HG02588 (cell line): ENCODE data around the gene HAPSTR1.
"Not testable (repeated sequence)": the region's sequence is repeated elsewhere in the genome, so short reads cannot be mapped to it uniquely, and the experiment has no call there.

ENCODE experiments used
- ATAC-seq: cut with Tn5 transposase; IDR thresholded peaks from one replicate; pipeline ENCODE4 v1.9.1; 2021; ENCODE audit warnings: mild to moderate bottlenecking, moderate library complexity; ENCODE audit not compliant: unreplicated experiment

Gene HAPSTR1

GRCh38 chr16:9071377-9071776 lies 20.1 kb upstream of the HAPSTR1 start:
- ATAC-seq, result no peak

- ATAC-seq, result no peak
These were observed 18.6 kb upstream of the HAPSTR1 start for GRCh38 chr16:9072806-9073341.

- no peak for ATAC-seq
These were observed 16.0 kb upstream of the HAPSTR1 start for GRCh38 chr16:9075299-9076071.

- no peak for ATAC-seq
These were observed 14.2 kb upstream of the HAPSTR1 start for GRCh38 chr16:9077091-9077809.

DNA sequence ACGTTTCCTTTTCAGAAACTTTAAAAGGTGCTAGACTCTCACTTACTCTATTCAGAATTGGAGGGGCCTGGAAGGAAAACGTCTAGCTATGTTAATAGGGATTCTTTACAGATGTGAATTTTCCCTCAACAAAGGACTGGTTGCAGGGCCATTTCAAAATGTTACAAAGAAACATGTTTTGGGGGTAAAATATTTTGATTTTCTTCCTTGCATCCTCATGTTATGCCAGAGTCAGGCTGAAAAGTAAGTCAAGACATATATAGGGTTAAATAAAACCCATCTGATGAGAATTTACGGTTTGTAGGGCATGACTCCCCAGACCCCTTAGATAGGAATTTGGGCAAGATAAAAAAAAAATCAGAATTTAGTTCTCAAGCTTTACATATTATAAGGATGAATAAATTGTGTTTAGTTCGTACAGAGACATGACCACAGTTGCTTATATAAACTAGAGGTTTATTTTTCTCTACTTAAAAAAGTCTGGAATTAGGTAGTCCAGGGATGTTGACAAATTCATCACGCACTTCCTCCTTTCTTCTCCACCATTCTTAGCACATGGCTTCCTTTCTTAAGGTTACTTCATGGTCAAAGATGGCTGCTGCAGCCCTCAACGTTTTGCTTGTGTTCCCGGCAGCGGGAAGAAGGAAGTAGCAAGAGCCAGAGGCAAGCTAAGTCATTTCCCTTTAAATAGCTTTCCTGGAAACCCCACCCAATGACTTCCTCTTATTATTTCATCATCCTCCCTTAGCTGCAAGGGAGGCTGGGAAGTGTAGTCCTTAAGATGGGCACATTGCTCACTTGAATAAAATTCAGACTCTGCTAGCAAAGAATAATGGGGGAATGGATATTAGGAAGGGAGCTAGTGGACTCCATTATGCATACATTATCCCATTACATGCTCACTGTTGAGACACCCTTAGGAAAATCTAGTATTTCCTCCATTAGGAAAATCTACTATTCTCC lies 12.7 kb upstream of the HAPSTR1 start:
- not testable (repeated sequence) for ATAC-seq

DNA sequence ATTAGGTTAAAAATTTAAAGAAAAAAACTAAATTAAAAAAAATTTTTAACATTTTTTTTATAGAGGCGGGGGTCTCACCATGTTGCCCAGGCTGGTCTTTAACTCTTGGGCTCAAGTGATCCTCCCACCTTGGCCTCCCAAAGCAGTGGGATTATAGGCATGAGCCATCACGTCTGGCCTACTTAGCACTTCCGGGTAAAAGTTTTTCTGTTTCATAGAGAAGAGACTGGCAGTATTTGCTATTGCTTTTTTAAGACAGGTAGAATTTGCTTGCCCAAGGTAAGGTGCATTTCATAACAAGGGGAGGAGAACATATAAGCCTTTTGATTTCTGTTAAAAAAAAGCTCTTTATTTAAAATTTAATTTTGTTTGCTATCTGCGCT lies 12.0 kb upstream of the HAPSTR1 start:
- ATAC-seq, result no peak

GRCh38 chr16:9081158-9081557 lies 10.3 kb upstream of the HAPSTR1 start:
- no peak for ATAC-seq

GRCh38 chr16:9081843-9082242 lies 9.6 kb upstream of the HAPSTR1 start:
- no peak for ATAC-seq

DNA sequence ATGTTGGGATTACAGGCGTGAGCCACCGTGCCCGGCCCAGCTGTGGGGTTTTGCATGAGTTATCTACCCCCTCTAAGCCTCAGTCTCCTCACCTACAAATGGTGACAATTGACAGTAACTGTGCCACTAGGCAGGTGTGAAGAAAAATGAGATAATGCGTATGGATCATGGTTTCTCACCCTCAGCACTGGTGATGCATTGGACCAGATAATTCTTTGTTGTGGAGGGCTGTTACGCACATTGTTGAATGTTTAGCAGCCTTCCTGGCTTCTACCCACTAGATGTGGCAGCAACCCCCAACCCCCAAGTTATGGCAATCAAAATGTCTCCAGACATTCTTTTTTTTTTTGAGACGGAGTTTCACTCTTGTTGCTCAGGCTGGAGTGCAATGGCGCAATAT lies 9.0 kb upstream of the HAPSTR1 start:
- ATAC-seq, result no peak

- ATAC-seq, result not testable (repeated sequence)
These were observed 3.7 kb upstream of the HAPSTR1 start for GRCh38 chr16:9087733-9088132.

GRCh38 chr16:9088848-9089247 lies 2.6 kb upstream of the HAPSTR1 start:
- no peak for ATAC-seq

DNA sequence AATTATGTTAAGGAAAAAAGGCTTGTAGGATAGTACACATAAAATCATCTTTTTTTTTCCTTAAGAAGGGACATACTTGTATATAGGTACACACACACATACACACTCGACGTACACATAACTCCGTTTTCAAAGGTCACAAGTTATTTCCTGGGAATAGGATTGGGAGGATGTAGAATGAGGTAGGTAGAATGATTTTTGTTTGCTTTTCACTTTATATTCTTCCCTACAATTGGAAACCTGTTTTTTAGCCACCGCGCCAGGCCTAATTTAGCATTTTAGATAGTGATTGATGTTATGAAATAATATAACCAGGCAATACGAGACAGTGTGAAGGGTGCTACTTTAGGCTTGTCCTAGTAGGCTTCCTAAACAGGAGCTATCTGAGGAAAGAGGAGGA lies 1.8 kb upstream of the HAPSTR1 start:
- ATAC-seq, result no peak

GRCh38 chr16:9090101-9090959 lies 1.1 kb upstream of the HAPSTR1 start:
- no peak for ATAC-seq

DNA sequence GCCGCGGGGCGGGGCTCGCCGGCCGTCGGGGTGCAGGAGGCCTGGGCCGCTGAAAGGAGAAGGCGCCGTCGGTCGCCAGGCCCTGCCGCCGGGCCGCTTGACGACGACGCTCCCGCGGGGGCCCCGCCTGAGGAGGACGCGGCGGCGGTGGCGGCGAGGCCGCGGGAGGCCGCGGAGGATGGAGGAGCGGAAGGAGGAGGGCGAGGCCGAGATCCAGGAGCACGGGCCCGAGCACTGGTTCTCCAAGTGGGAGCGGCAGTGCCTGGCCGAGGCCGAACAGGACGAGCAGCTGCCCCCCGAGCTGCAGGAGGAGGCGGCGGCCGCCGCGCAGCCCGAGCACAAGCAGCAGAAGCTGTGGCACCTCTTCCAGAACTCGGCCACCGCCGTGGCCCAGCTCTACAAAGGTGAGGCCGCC lies 430 bp downstream of the HAPSTR1 start:
- peak; percentile 21 for ATAC-seq

- peak; percentile 10 for ATAC-seq
These were observed 986 bp downstream of the HAPSTR1 start for GRCh38 chr16:9092282-9092977.

DNA sequence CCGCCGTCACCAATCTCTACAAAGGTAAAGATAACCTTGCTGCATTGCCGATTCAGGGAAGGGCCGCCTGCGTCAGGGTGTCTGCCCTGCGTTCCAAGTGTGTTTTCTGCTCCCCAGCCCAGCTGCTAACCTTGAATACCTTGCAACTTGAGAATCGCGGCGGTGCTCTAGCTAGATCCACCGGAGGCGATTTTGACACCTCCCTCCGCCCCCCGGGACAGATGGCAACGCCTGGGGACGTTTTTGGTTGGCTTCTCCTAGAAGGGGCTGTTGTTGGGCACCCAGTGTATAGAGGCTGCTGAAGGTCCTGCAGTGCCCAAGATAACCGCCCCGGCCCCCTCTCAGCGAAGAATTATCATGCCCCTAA lies 1.5 kb downstream of the HAPSTR1 start:
- no peak for ATAC-seq

DNA sequence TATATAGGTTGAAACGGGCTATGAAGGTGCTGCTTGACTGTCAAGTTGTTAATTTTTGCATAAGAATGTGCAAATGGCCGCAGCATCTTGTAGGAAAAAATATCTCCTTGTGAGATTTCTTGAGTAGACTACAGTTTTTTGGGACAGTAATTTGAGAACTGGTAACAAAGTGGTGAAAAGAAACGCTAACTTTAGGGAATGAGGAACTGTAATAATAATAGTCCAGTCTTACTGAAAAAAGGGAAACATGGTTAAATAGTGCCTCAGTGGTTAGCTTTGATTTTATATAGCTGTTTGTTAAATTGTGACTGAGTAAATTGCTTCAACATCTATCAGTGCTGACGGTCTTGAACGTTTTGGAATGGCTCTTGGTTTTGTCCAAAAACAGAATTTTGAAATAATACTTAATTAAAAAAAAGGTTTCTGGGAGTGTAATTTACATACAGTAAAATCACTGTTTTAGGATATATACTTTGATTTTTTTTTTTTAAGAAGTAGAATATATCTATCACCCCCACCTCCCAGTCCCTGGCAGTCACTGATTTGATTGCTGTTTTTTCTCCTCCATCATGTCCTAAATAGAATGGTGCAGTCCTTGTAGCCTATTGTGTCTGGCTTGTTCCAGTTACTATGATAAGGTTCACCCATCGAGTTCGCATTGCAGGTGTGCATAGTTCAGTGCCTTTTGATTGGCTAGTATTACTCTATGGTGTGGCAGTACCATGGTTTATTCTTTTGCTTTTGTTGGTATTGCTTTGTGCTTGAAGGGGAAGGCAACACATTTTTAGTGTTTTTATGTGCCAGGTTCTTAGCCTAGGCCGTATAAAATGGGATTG lies 2.8 kb downstream of the HAPSTR1 start:
- ATAC-seq, result no peak

DNA sequence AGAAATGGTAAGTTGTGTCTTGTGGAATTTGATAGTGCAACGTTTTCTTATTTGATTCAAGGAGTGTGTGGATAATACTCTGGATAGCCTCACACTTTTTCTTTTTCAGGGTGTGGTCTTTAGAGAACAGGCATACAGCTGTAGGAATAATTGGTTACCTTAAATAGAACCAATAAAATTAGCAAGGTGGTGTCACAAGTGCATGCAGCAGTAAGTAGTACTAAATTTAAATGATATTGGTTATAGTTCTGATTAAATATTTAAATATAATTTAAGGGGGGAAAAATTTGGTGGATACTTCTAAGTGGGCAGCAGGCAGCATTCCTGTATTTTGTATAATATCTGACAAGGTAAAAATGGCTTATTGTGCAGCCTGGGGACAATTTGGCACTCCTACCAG lies 3.7 kb downstream of the HAPSTR1 start:
- ATAC-seq, result no peak
